SK-N-SH treated with all-trans-retinoic acid at 6 μM for 48 hours (cell line): ENCODE measurements around the gene ABR.

Source experiments
- ARNTL ChIP-seq: fragments of 450-650 bp; formaldehyde crosslinking; IDR thresholded peaks from 2 replicates; pipeline ENCODE4 v1.5.0; 2020; ENCODE audit warnings: low read depth, mild to moderate bottlenecking, moderate library complexity, borderline replicate concordance
- BACH2 ChIP-seq: fragments of 250-450 bp; sonication (Bioruptor Pico); IDR thresholded peaks from 2 replicates; pipeline ENCODE4 v1.9.0; 2021; ENCODE audit warnings: mild to moderate bottlenecking, borderline replicate concordance
- ESRRG ChIP-seq: fragments of 250-450 bp; sonication (Bioruptor Pico); IDR thresholded peaks from 2 replicates; pipeline ENCODE4 v1.6.1; 2021; ENCODE audit warnings: mild to moderate bottlenecking
- GLIS3 ChIP-seq: fragments of 250-450 bp; sonication (Bioruptor Pico); IDR thresholded peaks from 2 replicates; pipeline ENCODE4 v1.5.0; 2020; ENCODE audit warnings: mild to moderate bottlenecking, moderate library complexity
- PATZ1 ChIP-seq: fragments of 250-450 bp; sonication (Bioruptor Pico); IDR thresholded peaks from 2 replicates; pipeline ENCODE4 v1.8.0; 2020; ENCODE audit warnings: mild to moderate bottlenecking, moderate library complexity, borderline replicate concordance
- RARB ChIP-seq: fragments of 250-450 bp; sonication (Bioruptor Pico); IDR thresholded peaks from 2 replicates; pipeline ENCODE4 v1.8.0; 2021; ENCODE audit warnings: mild to moderate bottlenecking, moderate library complexity
- SNAI2 ChIP-seq: fragments of 250-450 bp; sonication (Bioruptor Pico); IDR thresholded peaks from 2 replicates; pipeline ENCODE4 v1.5.0; 2020; ENCODE audit warnings: mild to moderate bottlenecking, moderate library complexity
- TCF4 ChIP-seq: fragments of 250-450 bp; sonication (Bioruptor Pico); IDR thresholded peaks from 2 replicates; pipeline ENCODE4 v1.8.0; 2021; ENCODE audit warnings: mild to moderate bottlenecking, moderate library complexity, borderline replicate concordance
- TOX ChIP-seq: fragments of 250-450 bp; sonication (Bioruptor Pico); IDR thresholded peaks from 2 replicates; pipeline ENCODE4 v1.8.0; 2021; ENCODE audit warnings: mild to moderate bottlenecking, moderate library complexity, borderline replicate concordance
- ZFP3 ChIP-seq: fragments of 250-450 bp; sonication (Bioruptor Pico); IDR thresholded peaks from 2 replicates; pipeline ENCODE4 v1.5.0; 2020; ENCODE audit warnings: mild to moderate bottlenecking, moderate library complexity
- ZFP30 ChIP-seq: fragments of 450-650 bp; formaldehyde crosslinking; IDR thresholded peaks from 2 replicates; pipeline ENCODE4 v1.5.0; 2022; ENCODE audit warnings: mild to moderate bottlenecking, moderate library complexity
- ZNF70 ChIP-seq: fragments of 450-650 bp; formaldehyde crosslinking; IDR thresholded peaks from 2 replicates; pipeline ENCODE4 v1.5.0; 2020; ENCODE audit warnings: mild to moderate bottlenecking, moderate library complexity
- ZNF8 ChIP-seq: fragments of 450-650 bp; formaldehyde crosslinking; IDR thresholded peaks from 2 replicates; pipeline ENCODE4 v1.5.0; 2020; ENCODE audit warnings: mild to moderate bottlenecking, moderate library complexity
- TF ChIP-seq, protein P1 (sequence below): fragments of 250-450 bp; sonication (Bioruptor Pico); IDR thresholded peaks from 2 replicates; pipeline ENCODE4 v1.8.0; 2021; ENCODE audit warnings: low read depth, mild to moderate bottlenecking, moderate library complexity, borderline replicate concordance

DNA sequence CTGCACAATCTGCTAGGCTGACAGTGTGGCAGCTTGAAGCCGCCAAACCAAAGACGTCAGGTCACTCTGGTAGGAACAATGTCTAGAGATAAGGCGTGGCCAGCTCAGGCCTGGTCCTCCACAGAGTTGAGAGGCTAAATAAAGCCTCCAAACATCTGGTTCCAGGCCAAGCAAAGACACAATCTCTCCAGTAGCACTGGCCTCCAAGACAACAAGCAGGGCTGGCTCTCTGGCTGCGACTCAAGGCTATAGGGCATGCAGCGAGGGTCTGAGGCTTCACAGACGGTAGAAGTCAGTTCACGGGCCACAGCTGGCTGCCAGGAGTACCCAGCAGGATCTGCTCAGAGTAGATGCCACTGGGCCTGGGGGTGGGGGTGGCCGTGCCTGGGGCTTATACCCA, 75.6 kb downstream of the ABR start:
- no peak for TF ChIP-seq ESRRG
- TF ChIP-seq PATZ1 (CRISPR knock-in tag): no peak
- TF ChIP-seq SNAI2: no peak
- no peak for TF ChIP-seq ZFP3
- no peak for TF ChIP-seq ZNF70 (CRISPR knock-in tag)
- TF ChIP-seq BACH2 (CRISPR knock-in tag): no peak
- TF ChIP-seq TCF4: no peak
- TF ChIP-seq, protein P1, sequence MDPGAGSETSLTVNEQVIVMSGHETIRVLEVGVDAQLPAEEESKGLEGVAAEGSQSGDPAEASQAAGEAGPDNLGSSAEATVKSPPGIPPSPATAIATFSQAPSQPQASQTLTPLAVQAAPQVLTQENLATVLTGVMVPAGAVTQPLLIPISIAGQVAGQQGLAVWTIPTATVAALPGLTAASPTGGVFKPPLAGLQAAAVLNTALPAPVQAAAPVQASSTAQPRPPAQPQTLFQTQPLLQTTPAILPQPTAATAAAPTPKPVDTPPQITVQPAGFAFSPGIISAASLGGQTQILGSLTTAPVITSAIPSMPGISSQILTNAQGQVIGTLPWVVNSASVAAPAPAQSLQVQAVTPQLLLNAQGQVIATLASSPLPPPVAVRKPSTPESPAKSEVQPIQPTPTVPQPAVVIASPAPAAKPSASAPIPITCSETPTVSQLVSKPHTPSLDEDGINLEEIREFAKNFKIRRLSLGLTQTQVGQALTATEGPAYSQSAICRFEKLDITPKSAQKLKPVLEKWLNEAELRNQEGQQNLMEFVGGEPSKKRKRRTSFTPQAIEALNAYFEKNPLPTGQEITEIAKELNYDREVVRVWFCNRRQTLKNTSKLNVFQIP (CRISPR knock-in tag): no peak
- TF ChIP-seq ZFP30 (CRISPR knock-in tag): no peak
- TF ChIP-seq GLIS3 (CRISPR knock-in tag): no peak
- TF ChIP-seq ZNF8 (CRISPR knock-in tag): no peak
- no peak for TF ChIP-seq RARB (CRISPR knock-in tag)
- TF ChIP-seq ARNTL (CRISPR knock-in tag): no peak
- no peak for TF ChIP-seq TOX (CRISPR knock-in tag)
